Fibroblast of lung (primary cell): ENCODE results near the gene S1PR1.
"Not testable (repeated sequence)": the region's sequence is repeated elsewhere in the genome, so short reads cannot be mapped to it uniquely, and the experiment has no call there.

Experiments used
- EZH2 ChIP-seq: IDR thresholded peaks from 2 replicates; pipeline ENCODE4 v1.5.1; 2012; ENCODE audit warnings: low read length, control low read depth, mild to moderate bottlenecking; ENCODE audit errors: missing control alignments
- TF ChIP-seq, protein P1 (sequence below), 2 donors: IDR thresholded peaks in 1 of 2; conservative IDR thresholded peaks in 1 of 2; 1 replicate in 1 of 2; 2 replicates in 1 of 2; pipeline ENCODE4 v1.5.1; 2011 to 2012; ENCODE audit warnings: low read length in 2 of 2, control low read depth in 1 of 2, inconsistent platforms in 1 of 2, low read depth in 1 of 2, mild to moderate bottlenecking in 1 of 2

- TF ChIP-seq, protein P1, sequence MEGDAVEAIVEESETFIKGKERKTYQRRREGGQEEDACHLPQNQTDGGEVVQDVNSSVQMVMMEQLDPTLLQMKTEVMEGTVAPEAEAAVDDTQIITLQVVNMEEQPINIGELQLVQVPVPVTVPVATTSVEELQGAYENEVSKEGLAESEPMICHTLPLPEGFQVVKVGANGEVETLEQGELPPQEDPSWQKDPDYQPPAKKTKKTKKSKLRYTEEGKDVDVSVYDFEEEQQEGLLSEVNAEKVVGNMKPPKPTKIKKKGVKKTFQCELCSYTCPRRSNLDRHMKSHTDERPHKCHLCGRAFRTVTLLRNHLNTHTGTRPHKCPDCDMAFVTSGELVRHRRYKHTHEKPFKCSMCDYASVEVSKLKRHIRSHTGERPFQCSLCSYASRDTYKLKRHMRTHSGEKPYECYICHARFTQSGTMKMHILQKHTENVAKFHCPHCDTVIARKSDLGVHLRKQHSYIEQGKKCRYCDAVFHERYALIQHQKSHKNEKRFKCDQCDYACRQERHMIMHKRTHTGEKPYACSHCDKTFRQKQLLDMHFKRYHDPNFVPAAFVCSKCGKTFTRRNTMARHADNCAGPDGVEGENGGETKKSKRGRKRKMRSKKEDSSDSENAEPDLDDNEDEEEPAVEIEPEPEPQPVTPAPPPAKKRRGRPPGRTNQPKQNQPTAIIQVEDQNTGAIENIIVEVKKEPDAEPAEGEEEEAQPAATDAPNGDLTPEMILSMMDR (conservative IDR thresholded peaks at IDR 0.05 in 1 of 2, IDR thresholded peaks at IDR 0.05 in 1 of 2; ENCODE audit: low read depth in 1 of 2, low read length in 2 of 2) = not testable (repeated sequence)
- not testable (repeated sequence) for TF ChIP-seq EZH2
These were observed 17.9 kb upstream of the S1PR1 start for GRCh38 chr1:101218968-101219367.
